HL-60/S4 treated with retinoic acid at 250 ng/mL for 4 days and 3 days (cell line): ENCODE data around the gene ANKRD39.

Source experiments
- in situ Hi-C: fragments of 300-500 bp; cut with MboI; formaldehyde crosslinking; loops from 2 replicates; pipeline ENCODE4 v1.7.0; 2022; ENCODE audit warnings: low sequenced_read_pairs

The ANKRD39 gene

GRCh38 chr2:96832408-96832753, 25.4 kb downstream of the ANKRD39 start:
- in situ Hi-C loops, result no loop called here

DNA sequence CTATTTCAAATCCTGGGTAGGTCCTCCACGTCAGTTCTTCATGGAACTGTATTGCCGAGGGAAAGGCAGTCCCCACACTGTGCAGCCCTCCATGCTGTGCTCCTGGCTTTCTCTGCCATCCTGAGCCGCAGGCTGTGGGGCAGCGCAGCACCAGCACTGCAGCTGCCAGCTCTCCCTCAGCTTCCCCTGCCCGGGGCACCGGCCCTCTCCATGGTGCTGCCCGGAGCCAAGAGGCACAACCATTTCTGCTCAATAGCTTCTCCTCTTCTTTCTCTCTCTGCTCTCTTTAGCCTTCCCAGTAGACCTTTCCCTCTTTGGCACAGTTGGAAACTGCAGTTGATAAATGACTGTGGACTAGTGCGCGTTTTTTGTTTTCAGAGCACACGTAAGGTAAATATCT, 26.1 kb downstream of the ANKRD39 start:
- in situ Hi-C loops, result no loop called here

DNA sequence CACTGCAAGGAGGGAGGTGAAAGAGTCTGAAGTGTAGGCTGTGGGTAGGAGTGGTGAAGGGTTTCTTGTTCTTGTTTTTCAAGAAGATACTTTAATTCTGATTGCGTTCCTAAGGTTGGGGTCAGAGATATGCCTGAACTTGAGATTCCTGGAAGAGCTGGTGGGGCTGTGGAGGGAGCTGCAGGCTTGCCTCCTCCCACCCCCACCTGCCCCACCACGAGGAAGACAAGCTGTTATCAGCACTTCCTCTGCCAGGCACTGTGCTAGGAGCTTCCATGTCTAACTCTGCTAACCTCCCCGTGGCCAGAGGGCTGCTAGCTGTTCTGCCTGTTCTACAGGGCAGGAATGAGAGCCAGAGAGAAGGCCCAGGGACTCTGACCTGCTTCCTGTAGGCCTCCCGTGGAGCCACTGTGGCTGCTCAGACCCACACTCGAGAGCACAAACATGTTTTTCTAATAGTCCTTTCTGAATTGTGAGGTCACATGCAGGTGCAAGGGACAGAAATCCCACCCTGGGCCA, 27.7 kb downstream of the ANKRD39 start:
- in situ Hi-C loops, result no loop called here

GRCh38 chr2:96828874-96829273, 28.9 kb downstream of the ANKRD39 start:
- in situ Hi-C loops, result no loop called here

DNA sequence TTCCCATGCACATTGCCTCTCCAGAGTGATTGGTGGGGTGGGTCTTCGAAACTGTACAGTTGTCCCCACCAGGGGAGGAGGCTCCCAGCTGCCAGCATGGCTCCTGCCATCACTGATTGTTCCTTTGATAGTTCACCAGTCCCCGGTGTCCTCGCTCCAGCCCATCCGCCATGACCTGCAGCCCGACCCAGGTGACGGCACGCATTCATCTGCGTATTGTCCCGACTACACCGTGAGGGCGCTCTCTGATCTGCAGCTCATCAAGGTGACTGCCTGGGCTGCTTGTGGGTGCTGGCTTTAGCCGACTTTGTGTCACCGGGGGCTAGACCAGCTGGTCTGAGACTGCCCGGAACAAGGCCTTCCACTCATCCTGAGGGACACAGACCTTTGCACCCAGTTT, 29.4 kb downstream of the ANKRD39 start:
- in situ Hi-C loops, result no loop called here

GRCh38 chr2:96826546-96827278, 31.1 kb downstream of the ANKRD39 start:
- in situ Hi-C loops, result no loop called here

- in situ Hi-C loops, result no loop called here
Measured at GRCh38 chr2:96825057-96825456, 32.8 kb downstream of the ANKRD39 start.

GRCh38 chr2:96824079-96824870, 33.5 kb downstream of the ANKRD39 start:
- in situ Hi-C loops, result no loop called here

DNA sequence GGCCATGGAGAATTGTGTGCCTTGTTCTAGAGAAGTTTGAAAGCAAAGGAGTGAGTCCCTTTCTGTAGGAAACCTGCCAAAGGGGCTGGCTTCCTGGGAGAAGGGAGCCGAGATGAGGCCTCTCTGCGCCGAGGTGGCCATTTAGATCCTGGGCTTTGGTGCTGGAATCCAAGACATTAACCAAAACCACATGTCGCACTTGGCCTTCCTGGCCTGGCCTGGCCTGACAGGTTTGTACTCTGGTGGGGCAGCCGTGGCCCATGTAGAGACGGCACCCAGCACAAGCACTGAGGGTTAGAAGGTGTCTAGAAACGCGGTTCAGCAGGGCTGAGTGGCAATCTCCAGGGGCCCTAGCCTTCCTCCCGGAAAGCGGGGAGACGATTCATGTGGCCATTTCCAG, 34.6 kb downstream of the ANKRD39 start:
- in situ Hi-C loops, result no loop called here

- in situ Hi-C loops, result no loop called here
Measured at GRCh38 chr2:96822786-96823185, 35.0 kb downstream of the ANKRD39 start.

DNA sequence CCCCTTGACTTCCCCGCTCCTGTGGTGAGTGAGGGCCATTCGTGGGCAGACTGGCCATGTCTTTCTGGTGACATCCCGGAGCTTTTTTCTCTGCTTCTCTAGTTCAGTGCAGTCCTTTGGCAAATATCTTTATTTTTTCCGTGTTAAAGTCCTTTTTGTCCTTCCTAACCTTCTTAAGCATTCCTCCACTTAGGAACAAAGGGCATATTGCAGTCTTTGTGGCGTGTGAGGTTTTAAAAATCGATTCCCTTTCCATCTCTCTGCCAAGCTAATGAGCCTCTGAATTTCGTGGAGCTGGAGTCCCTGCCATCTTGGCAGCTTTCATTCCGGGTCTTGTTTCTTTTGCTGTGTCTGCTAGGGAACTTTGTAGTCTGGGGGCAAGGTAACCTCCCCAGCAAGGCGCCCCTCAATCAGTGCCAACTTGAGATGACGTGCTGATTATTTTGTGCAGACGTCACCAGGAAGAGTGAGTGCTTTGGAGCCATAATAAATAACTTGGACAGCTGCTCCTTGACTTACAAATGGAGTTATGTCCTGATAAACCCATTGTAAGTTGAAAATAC, 36.6 kb downstream of the ANKRD39 start:
- in situ Hi-C loops, result no loop called here

- in situ Hi-C loops, result no loop called here
Measured at GRCh38 chr2:96819876-96820511, 37.8 kb downstream of the ANKRD39 start.

GRCh38 chr2:96819128-96819875, 38.5 kb downstream of the ANKRD39 start:
- in situ Hi-C loops, result no loop called here

DNA sequence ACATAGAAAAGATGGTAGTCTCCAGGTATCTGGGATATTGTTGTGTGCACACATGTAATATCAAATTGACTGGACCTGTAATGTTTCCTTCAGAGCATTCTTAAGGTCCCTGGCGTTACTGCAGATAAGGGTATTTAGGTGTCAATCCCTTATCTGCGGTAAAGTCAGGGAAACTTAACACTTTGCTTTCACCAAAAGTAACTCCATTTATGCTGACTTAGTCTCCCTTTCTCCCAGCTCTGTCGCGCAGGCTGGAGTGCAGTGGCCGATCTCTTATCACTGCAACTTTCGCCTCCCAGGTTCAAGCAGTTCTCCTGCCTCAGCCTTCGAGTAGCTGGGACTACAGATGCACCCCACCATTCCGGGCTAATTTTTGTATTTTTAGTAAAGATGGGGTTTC, 39.9 kb downstream of the ANKRD39 start:
- in situ Hi-C loops, result no loop called here

DNA sequence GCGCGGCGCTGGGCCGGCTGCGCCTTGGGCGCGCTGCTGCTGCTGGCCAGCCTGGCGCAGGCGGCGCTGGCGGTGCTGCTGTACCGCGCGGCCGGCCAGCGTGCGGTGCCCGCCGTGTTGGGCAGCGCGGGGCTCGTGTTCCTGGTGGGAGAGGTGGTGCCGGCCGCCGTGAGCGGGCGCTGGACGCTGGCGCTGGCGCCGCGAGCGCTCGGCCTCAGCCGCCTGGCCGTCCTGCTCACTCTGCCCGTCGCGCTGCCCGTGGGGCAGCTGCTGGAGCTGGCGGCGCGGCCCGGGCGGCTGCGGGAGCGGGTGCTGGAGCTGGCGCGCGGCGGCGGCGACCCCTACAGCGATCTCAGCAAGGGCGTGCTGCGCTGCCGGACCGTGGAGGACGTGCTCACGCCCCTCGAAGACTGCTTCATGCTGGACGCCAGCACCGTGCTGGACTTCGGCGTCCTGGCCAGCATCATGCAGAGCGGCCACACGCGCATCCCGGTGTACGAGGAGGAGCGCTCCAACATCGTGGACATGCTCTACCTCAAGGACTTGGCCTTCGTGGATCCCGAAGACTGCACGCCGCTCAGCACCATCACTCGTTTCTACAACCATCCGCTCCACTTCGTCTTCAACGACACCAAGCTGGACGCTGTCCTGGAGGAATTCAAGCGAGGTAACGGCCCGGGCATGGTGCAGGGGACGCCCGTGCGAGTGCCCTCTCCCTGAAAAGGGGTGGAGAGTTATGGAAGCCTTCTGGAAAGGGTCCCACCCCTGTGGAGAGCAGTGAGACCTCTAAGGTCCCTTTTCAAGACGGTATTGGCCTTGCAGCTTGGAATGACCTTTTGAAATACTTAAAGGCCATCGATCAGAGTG, 40.7 kb downstream of the ANKRD39 start:
- in situ Hi-C loops, result no loop called here

GRCh38 chr2:96816127-96816835, 41.5 kb downstream of the ANKRD39 start, which contains the start of gene CNNM3:
CNNM3 (plus strand) TSS chr2:96816268; CDS start chr2:96816278, 10 bp downstream.
- in situ Hi-C loops, result no loop called here

GRCh38 chr2:96815326-96816126, 42.3 kb downstream of the ANKRD39 start:
- in situ Hi-C loops, result no loop called here

GRCh38 chr2:96813656-96814055, 44.2 kb downstream of the ANKRD39 start:
- in situ Hi-C loops, result no loop called here
